Limb (tissue), 2 donors: ENCODE results near the gene PCDHB8.
A peak's percentile ranks its signal among the peaks of the same experiment; 100 is the strongest.
"Not testable (repeated sequence)": the region's sequence is repeated elsewhere in the genome, so short reads cannot be mapped to it uniquely, and the experiment has no call there.

Experiments
- DNase-seq, 2 donors: peaks; one replicate each; pipeline ENCODE4 v3.0.0-alpha.2; 2016; ENCODE audit errors: extremely low spot score in 2 of 2

PCDHB8 gene

DNA sequence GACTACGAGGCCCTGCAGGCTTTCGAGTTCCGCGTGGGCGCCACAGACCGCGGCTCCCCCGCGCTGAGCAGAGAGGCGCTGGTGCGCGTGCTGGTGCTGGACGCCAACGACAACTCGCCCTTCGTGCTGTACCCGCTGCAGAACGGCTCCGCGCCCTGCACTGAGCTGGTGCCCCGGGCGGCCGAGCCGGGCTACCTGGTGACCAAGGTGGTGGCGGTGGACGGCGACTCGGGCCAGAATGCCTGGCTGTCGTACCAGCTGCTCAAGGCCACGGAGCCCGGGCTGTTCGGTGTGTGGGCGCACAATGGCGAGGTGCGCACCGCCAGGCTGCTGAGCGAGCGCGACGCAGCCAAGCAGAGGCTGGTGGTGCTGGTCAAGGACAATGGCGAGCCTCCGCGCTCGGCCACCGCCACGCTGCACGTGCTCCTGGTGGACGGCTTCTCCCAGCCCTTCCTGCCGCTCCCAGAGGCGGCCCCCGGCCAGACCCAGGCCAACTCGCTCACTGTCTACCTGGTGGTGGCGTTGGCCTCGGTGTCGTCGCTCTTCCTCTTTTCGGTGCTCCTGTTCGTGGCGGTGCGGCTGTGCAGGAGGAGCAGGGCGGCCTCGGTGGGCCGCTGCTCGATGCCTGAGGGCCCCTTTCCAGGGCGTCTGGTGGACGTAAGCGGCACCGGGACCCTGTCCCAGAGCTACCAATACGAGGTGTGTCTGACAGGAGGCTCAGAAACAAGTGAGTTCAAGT lies 6.7 kb downstream of the PCDHB8 start:
- DNase-seq = not testable (repeated sequence)

GRCh38 chr5:141186897-141187512 lies 9.4 kb downstream of the PCDHB8 start, which contains the start of gene PCDHB9:
PCDHB9 (plus strand) TSS chr5:141187161; CDS start chr5:141187319, 158 bp downstream.
- no peak for DNase-seq

GRCh38 chr5:141188682-141189081 lies 11.1 kb downstream of the PCDHB8 start:
- DNase-seq = not testable (repeated sequence)

- not testable (repeated sequence) for DNase-seq
Measured at GRCh38 chr5:141189131-141189530, 11.5 kb downstream of the PCDHB8 start.

DNA sequence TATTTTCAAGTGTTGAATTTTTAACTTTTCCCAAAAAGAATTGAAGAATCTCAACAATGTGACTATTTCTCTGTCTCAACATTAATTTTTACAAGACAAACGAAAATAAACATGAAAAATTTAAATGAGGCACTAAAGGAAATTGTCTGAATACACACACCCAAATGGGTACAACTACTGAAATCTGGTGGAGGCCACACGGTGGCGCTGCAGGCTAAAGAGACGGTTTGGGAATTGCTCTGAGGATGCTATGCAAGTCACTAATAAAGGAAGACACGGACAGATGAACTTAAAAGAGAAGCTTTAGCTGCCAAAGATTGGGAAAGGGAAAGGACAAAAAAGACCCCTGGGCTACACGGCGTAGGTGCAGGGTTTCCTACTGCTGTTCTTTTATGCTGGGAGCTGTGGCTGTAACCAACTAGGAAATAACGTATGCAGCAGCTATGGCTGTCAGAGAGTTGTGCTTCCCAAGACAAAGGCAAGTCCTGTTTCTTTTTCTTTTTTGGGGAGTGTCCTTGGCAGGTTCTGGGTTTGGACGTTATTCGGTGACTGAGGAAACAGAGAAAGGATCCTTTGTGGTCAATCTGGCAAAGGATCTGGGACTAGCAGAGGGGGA lies 14.6 kb downstream of the PCDHB8 start, which contains the start of gene PCDHB10:
PCDHB10 (plus strand) TSS at position 244 of the 616 bp plus-strand sequence; CDS start at position 444, 200 bp downstream.
- peak in 1 of 2 donors; percentile 53 for DNase-seq

DNA sequence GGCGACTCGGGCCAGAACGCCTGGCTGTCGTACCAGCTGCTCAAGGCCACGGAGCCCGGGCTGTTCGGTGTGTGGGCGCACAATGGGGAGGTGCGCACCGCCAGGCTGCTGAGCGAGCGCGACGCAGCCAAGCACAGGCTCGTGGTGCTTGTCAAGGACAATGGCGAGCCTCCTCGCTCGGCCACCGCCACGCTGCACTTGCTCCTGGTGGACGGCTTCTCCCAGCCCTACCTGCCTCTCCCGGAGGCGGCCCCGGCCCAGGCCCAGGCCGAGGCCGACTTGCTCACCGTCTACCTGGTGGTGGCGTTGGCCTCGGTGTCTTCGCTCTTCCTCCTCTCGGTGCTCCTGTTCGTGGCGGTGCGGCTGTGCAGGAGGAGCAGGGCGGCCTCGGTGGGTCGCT lies 16.7 kb downstream of the PCDHB8 start:
- not testable (repeated sequence) for DNase-seq

GRCh38 chr5:141196363-141196762 lies 18.8 kb downstream of the PCDHB8 start:
- no peak for DNase-seq

GRCh38 chr5:141199359-141200235 lies 22.0 kb downstream of the PCDHB8 start, which contains the start of gene PCDHB11:
PCDHB11 (plus strand) TSS chr5:141199627; CDS start chr5:141199775, 148 bp downstream.
- no peak for DNase-seq

- not testable (repeated sequence) for DNase-seq
Measured at GRCh38 chr5:141201126-141201525, 23.5 kb downstream of the PCDHB8 start.

DNA sequence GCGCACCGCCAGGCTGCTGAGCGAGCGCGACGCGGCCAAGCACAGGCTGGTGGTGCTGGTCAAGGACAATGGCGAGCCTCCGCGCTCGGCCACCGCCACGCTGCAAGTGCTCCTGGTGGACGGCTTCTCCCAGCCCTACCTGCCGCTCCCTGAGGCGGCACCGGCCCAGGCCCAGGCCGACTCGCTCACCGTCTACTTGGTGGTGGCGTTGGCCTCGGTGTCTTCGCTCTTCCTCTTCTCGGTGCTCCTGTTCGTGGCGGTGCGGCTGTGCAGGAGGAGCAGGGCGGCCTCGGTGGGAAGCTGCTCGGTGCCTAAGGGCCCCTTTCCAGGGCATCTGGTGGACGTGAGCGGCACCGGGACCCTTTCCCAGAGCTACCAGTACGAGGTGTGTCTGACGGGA lies 24.1 kb downstream of the PCDHB8 start:
- DNase-seq = not testable (repeated sequence)

DNA sequence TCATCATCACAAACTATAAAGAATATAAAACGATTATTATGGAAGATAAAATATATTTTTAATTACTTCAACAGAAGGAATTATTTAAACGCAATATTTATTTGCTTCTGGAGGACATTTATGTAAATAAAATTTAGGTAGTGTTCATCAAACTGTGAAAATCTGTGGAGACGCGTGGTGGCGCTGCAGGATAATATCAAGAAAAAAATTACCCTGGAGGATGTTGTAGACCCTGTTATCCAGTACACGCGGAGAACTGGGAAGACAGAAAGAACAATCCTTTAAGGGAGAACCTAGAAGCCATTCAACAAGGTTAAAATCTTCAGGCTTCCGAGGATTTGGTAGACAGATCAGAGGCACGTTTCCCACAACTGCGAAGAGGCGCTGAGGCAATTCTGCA lies 30.9 kb downstream of the PCDHB8 start, which contains the start of gene PCDHB12:
PCDHB12 (plus strand) TSS at position 242 of the 400 bp plus-strand sequence. CDS start 189 bp downstream, outside the sequence.
- no peak for DNase-seq

DNA sequence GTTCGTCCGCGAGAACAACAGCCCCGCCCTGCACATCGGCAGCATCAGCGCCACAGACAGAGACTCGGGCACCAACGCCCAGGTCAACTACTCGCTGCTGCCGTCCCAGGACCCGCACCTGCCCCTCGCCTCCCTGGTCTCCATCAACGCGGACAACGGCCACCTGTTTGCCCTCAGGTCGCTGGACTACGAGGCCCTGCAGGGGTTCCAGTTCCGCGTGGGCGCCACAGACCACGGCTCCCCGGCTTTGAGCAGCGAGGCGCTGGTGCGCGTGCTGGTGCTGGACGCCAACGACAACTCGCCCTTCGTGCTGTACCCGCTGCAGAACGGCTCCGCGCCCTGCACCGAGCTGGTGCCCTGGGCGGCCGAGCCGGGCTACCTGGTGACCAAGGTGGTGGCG lies 32.7 kb downstream of the PCDHB8 start:
- DNase-seq = not testable (repeated sequence)

DNA sequence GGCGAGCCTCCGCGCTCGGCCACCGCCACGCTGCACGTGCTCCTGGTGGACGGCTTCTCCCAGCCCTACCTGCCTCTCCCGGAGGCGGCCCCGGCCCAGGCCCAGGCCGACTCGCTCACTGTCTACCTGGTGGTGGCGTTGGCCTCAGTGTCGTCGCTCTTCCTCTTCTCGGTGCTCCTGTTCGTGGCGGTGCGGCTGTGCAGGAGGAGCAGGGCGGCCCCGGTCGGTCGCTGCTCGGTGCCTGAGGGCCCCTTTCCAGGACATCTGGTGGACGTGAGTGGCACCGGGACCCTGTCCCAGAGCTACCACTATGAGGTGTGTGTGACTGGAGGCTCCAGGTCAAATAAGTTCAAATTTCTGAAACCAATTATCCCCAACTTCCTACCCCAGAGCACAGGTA lies 33.3 kb downstream of the PCDHB8 start:
- DNase-seq = not testable (repeated sequence)

- DNase-seq = not testable (repeated sequence)
Measured at GRCh38 chr5:141213656-141214339, 36.2 kb downstream of the PCDHB8 start, which contains the start of gene PCDHB13. PCDHB13 (plus strand) TSS chr5:141213919; CDS start chr5:141214124, 205 bp downstream.

GRCh38 chr5:141214583-141214982 lies 37.0 kb downstream of the PCDHB8 start:
- DNase-seq = not testable (repeated sequence)

DNA sequence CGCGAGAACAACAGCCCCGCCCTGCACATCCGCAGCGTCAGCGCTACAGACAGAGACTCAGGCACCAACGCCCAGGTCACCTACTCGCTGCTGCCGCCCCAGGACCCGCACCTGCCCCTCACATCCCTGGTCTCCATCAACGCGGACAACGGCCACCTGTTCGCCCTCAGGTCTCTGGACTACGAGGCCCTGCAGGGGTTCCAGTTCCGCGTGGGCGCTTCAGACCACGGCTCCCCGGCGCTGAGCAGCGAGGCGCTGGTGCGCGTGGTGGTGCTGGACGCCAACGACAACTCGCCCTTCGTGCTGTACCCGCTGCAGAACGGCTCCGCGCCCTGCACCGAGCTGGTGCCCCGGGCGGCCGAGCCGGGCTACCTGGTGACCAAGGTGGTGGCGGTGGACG lies 37.9 kb downstream of the PCDHB8 start:
- not testable (repeated sequence) for DNase-seq

- DNase-seq = not testable (repeated sequence)
Measured at GRCh38 chr5:141216035-141216434, 38.4 kb downstream of the PCDHB8 start.

- DNase-seq = peak in 1 of 2 donors; percentile 7
Measured at GRCh38 chr5:141223112-141223783, 45.7 kb downstream of the PCDHB8 start, which contains the start of gene PCDHB14. PCDHB14 (plus strand) TSS chr5:141223343; CDS start chr5:141223506, 163 bp downstream.

- DNase-seq = not testable (repeated sequence)
Measured at GRCh38 chr5:141224844-141225243, 47.3 kb downstream of the PCDHB8 start.
